Stimulated activated CD4-positive, alpha-beta T cell treated with anti-CD3 and anti-CD28 coated beads, Interleukin-15, amount 100 ng/mL, for 1 hour (primary cell): ENCODE results near the gene GPR15.

ENCODE experiments used
- DNase-seq, 2 donors: peaks; one replicate each; pipeline ENCODE4 v3.0.0-alpha.2; 2020; ENCODE audit warnings: low read depth in 1 of 2, low spot score in 1 of 2

GPR15 gene

GRCh38 chr3:98582042-98582441 lies 50.3 kb downstream of the GPR15 start:
- DNase-seq: no peak

- DNase-seq: no peak
Measured at GRCh38 chr3:98583766-98584165, 52.0 kb downstream of the GPR15 start.
